Esophagus muscularis mucosa (tissue), 3 donors: ENCODE results near the gene CYB5R2.

Experiments used
- POLR2AphosphoS5 ChIP-seq, 2 donors: sonication (generic); formaldehyde crosslinking; IDR thresholded peaks; one replicate each; pipeline ENCODE4 v1.6.1; 2017; ENCODE audit warnings: antibody characterized with exemption in 2 of 2
- TF ChIP-seq, protein P1 (sequence below), 3 experiments: fragments of 200-600 bp in 2 of 3; fragments of 450-650 bp in 1 of 3; sonication (generic) in 2 of 3; IDR thresholded peaks; one replicate each; pipeline ENCODE4 v1.5.1; 2017 to 2019; ENCODE audit warnings: antibody characterized with exemption in 3 of 3, mild to moderate bottlenecking in 2 of 3, moderate library complexity in 1 of 3

DNA sequence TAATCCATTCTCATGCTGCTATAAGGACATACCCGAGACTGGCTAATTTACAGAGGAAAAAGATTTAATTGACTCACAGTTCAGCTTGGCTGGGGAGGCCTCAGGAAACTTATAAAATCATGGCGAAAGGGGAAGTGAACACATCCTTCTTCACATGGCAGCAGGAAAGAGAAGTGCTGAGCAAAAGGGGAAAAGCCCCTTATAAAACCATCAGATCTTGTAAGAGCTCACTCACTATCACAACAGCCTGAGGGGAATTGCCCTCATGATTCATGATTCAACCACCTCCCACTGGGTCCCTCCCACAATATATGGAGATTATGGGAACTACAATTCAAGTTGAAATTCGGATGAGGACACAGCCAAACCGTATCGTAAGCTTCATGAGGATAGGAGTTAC lies 3.8 kb upstream of the CYB5R2 start:
- TF ChIP-seq, protein P1, sequence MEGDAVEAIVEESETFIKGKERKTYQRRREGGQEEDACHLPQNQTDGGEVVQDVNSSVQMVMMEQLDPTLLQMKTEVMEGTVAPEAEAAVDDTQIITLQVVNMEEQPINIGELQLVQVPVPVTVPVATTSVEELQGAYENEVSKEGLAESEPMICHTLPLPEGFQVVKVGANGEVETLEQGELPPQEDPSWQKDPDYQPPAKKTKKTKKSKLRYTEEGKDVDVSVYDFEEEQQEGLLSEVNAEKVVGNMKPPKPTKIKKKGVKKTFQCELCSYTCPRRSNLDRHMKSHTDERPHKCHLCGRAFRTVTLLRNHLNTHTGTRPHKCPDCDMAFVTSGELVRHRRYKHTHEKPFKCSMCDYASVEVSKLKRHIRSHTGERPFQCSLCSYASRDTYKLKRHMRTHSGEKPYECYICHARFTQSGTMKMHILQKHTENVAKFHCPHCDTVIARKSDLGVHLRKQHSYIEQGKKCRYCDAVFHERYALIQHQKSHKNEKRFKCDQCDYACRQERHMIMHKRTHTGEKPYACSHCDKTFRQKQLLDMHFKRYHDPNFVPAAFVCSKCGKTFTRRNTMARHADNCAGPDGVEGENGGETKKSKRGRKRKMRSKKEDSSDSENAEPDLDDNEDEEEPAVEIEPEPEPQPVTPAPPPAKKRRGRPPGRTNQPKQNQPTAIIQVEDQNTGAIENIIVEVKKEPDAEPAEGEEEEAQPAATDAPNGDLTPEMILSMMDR (IDR thresholded peaks at IDR 0.05), result no peak
- TF ChIP-seq POLR2AphosphoS5 (IDR thresholded peaks at IDR 0.05), result no peak
